HG03196 (cell line): ENCODE data around the gene AHCTF1.

Source experiments
- ATAC-seq: cut with Tn5 transposase; IDR thresholded peaks from one replicate; pipeline ENCODE4 v1.9.1; 2021; ENCODE audit not compliant: unreplicated experiment

The AHCTF1 gene, protein sequence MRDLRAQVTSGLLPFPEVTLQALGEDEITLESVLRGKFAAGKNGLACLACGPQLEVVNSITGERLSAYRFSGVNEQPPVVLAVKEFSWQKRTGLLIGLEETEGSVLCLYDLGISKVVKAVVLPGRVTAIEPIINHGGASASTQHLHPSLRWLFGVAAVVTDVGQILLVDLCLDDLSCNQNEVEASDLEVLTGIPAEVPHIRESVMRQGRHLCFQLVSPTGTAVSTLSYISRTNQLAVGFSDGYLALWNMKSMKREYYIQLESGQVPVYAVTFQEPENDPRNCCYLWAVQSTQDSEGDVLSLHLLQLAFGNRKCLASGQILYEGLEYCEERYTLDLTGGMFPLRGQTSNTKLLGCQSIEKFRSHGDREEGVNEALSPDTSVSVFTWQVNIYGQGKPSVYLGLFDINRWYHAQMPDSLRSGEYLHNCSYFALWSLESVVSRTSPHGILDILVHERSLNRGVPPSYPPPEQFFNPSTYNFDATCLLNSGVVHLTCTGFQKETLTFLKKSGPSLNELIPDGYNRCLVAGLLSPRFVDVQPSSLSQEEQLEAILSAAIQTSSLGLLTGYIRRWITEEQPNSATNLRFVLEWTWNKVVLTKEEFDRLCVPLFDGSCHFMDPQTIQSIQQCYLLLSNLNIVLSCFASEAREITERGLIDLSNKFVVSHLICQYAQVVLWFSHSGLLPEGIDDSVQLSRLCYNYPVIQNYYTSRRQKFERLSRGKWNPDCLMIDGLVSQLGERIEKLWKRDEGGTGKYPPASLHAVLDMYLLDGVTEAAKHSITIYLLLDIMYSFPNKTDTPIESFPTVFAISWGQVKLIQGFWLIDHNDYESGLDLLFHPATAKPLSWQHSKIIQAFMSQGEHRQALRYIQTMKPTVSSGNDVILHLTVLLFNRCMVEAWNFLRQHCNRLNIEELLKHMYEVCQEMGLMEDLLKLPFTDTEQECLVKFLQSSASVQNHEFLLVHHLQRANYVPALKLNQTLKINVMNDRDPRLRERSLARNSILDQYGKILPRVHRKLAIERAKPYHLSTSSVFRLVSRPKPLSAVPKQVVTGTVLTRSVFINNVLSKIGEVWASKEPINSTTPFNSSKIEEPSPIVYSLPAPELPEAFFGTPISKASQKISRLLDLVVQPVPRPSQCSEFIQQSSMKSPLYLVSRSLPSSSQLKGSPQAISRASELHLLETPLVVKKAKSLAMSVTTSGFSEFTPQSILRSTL (N-terminal part only)

GRCh38 chr1:246931549-246932365 is at the start of gene AHCTF1:
Gene AHCTF1, minus strand, starts transcription at chr1:246931948. Its CDS starts 13,578 bp downstream, at chr1:246918370.
- peak; percentile 95 for ATAC-seq

DNA sequence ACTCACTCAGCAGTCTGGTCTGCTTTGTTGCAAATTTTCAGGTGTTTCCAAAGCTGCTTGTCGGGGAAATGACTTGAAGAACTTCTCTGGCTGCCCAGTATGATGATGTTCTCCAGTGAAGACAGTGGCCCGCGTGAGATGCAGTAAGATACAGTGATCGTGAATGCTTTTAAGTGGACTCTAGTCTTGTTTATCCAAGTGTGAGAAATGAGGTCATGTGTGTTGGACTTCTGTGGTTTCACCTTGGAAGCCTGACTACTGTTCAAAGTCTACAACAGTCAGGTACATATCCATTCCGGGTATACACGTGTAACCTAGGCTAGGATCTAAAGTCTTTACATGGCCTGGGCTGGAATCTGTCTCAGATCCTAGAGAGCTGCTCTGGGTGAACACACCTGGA is 47.0 kb upstream of the AHCTF1 start:
- no peak for ATAC-seq

DNA sequence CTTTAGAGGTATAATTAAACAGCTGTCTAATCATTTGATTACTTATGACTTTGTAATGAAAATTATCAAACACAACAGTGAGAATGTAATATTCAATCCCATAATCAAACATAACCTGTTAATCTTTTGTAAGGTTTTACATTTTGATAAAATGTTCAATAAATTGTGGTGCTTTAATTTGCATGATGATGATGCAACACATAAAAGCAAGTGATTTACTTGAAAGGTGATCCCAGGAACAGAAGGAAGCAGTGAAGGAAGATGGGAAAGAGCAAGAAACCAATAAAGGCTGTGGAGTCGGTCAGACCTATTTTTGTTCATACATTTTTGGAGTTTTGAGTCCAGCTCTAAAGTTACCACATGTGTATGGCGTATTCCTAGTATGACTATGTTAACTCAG is 46.5 kb upstream of the AHCTF1 start:
- no peak for ATAC-seq

- no peak for ATAC-seq
These were observed 40.2 kb upstream of the AHCTF1 start for GRCh38 chr1:246971969-246972368.

DNA sequence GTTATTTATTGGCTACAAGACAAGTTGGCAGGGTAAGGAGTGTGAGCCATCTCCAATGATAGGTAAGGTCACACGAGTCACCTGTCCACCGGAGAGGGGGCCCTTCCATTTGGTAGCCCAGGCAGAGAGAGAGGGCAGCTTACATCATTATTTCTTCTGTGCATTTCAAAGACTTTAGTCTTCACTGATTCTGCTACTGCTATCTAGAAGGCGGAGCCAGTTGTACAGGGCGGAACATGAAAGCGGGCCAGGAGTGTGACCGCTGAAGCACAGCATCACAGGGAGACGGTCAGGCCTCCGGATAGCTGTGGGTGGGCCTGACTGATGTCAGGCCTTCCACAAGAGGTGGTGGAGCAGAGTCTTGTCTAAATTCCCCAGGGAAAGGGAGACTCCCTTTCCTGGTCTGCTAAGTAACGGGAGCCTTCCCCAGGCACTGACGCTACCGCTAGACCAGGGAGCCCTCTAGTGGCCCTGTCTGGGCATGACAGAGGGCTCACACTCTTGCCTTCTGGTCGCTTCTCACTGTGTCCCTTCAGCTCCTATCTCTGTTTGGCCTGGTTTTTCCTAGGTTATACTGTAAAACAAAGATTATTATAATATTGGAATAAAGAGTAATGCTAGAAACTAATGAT is 39.5 kb upstream of the AHCTF1 start:
- ATAC-seq, result no peak

- ATAC-seq, result no peak
These were observed 37.9 kb upstream of the AHCTF1 start for GRCh38 chr1:246969621-246970020.

- ATAC-seq, result no peak
These were observed 34.8 kb upstream of the AHCTF1 start for GRCh38 chr1:246966502-246966901.

- no peak for ATAC-seq
These were observed 28.4 kb upstream of the AHCTF1 start for GRCh38 chr1:246959944-246960693.

DNA sequence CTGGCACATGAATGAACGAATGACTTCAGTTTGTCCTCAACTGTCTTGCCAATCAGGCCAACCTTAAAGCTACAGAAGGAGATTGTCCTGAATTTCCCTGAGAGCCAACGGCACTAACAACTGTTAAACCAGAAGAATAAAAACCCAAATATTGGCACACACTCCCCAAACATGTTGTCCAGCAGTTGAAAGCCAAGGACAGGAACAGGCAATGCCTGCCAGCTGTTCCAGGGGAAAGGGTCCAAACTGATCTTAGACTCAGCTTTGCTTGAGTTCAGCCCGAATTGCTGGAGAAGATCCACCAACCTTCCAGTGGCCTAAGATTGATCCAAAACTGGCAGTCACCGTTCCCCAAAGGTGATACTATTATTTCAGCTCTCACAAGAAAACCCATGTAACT is 22.4 kb upstream of the AHCTF1 start:
- ATAC-seq, result no peak

DNA sequence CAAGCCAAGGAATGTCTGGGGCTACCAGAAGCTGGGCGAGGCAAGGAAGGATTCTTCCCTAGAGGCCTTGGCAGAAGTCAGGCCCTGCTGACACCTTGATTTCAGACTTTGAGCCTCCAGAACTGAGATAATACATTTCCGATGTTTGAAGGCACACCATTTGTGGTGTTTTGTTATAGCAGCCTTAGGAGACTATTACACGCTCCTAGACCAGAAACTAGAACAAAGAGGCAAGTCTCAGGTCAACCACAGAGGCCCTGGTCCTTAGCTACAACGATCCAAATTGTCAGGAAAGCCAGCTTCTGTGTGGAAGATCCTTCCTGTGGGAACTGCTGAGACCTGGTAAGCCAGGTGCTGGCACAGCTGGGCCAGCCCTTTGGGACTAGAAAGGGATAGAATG is 19.7 kb upstream of the AHCTF1 start:
- no peak for ATAC-seq

DNA sequence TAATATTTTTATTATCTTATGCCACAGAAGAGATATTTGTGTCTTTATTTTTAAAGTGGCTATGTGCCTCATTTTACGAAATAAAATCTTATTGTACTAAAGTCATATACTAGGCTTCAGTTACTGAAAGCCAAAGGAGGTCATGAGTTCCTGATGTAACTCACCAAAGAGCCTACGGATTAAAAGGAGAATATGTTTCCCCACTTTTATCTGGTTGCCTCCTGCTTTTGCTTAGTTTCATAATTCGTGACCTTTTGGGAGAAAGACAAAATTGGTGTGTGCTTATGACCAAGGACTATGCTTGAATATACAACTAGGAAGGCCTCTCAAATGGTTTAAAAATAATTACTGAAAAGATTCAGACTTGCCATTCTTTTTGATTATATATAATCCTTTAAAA is 18.2 kb upstream of the AHCTF1 start:
- no peak for ATAC-seq

GRCh38 chr1:246947255-246947654 is 15.5 kb upstream of the AHCTF1 start:
- no peak for ATAC-seq

- ATAC-seq, result no peak
These were observed 14.6 kb upstream of the AHCTF1 start for GRCh38 chr1:246946366-246946765.

- no peak for ATAC-seq
These were observed 3.0 kb upstream of the AHCTF1 start for GRCh38 chr1:246934765-246935164.

- no peak for ATAC-seq
These were observed 2.1 kb upstream of the AHCTF1 start for GRCh38 chr1:246933893-246934292.

DNA sequence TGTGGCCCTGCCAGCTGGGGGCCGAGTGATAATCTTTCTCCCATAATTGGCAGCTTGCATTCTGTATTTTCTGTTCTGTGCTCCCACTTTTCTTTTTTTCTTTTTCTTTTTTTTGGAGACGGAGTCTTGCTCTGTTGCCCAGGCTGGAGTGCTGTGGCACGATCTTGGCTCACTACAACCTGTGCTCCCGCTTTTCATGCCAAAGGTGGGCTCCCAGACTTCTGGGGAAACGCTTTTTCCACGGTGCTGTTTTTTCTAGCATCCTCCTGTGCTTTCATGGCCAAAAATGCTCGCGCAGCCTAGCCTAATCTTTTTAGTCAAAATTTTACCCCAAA is 585 bp upstream of the AHCTF1 start:
- no peak for ATAC-seq

DNA sequence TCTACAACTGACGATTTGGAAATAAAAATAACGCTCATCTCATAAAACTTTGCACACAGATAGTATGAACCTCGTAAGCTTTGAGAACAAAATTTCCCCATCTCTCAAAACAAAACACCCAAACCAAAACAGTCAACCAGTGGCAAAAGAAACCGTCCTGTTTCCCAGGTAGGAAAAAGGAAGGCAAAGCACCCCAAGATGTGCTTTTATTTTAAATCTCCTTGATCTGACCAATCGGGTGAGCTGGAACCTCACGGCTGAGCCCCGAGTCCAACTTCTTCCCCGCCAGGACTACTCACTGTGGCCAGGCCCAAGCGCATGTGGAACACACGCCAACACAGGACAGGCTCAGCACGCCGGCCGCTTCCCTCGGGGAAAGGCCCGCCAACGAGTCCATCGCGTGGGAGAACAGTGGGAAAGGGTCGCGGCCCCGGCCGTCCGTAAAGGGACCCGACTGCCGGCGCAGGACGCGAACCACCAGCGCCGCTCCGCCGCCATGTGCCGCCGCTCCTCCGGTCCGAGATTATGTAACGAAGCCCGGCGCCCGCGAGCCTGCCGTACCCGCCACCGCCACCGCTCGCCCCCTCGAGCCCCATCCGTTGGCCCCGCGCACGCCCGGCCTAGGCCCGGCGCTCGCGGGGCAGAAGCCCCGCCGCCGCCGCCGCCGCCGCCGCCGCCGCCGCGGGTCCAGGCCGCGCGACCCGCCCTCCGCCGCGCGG is 759 bp downstream of the AHCTF1 start:
- ATAC-seq, result peak; percentile 24

GRCh38 chr1:246925997-246926626 is 5.6 kb downstream of the AHCTF1 start:
- no peak for ATAC-seq
